Left lobe of liver (tissue), 2 donors: ENCODE data around the gene APOM. TPM values are rescaled to one million over a fixed set of nuclear protein-coding genes. Genes with fewer than 3 reads are reported as not detected.

Source experiments
- ATAC-seq: fragments of 200-7000 bp; cut with Tn5 transposase; one replicate; pipeline ENCODE4 v1.9.1; 2020; ENCODE audit warnings: mild to moderate bottlenecking, moderate library complexity
- DNase-seq: peaks from one replicate; pipeline ENCODE4 v3.0.0-alpha.2; 2020; ENCODE audit warnings: low spot score
- total RNA-seq: library from RNA; stranded (reverse); gene quantifications from one replicate; pipeline ENCODE4 v1.2.1, GENCODE V29; 2021
- donor health status: DM: no; HTN: no; CAD: no; lungs with moderate emphysema.
- donor health status: DM: no; HTN: yes; CAD: no.

Gene APOM
- total RNA-seq, 1 donor from 2014 or later = 97.1 TPM

GRCh38 chr6:31676322-31676903 is 20.7 kb downstream of the APOM start:
- no peak for DNase-seq
- no peak for ATAC-seq

GRCh38 chr6:31676904-31677303 is 21.2 kb downstream of the APOM start:
- no peak for ATAC-seq
- DNase-seq = no peak

- ATAC-seq (no peak), DNase-seq (no peak)
These were observed 22.3 kb downstream of the APOM start for GRCh38 chr6:31677955-31678354.

DNA sequence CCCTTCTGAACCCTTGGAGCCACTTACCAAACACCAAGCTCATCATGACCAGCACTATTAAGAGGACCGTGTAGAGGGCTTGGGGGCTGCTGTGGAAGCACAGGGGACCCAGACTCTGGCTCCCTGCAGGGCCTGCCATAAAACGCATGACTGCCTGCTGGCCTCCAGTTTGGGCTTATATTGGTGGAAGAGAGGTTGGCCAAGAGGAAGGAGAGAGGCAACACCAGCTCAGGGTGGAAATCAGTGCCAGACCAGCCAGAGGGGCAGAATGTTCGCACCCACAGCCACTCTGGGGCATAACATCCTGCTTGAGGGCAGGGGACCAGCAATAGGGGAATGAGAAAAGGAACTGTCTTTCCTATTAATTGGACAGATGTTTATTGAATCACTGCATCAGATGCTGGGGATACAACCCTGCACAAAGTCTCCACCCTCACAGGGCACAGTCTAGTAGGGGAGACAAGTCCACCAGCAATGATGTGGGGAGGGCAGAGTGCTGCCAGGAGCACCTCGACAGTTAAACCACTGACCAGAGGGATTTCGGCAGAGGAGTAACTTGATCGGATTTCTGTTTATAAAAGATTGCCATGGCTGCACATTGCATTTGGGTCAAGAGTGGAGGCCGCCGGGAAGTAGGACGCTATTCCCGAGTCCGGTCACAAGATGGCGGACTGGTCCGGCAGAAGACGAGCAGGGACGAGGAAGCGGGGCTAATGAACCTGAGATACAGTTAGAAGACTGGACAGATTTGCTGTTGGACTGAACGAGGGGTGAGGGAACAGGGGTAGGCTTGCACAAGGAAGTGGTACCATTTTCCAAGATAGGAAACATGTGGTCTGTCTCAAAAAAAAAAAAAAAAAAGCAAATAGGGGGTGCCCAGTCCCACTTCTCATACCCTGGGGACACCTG is 24.8 kb downstream of the APOM start, which contains the start of gene LY6G5C:
TSS of gene LY6G5C (minus strand) at position 842 of the 909 bp plus-strand sequence. CDS start at position 148, 694 bp downstream.
- ATAC-seq (peak; percentile 87), DNase-seq (peak; percentile 80)

GRCh38 chr6:31681135-31681671 is 25.5 kb downstream of the APOM start:
- ATAC-seq (peak; percentile 55), DNase-seq (no peak)

DNA sequence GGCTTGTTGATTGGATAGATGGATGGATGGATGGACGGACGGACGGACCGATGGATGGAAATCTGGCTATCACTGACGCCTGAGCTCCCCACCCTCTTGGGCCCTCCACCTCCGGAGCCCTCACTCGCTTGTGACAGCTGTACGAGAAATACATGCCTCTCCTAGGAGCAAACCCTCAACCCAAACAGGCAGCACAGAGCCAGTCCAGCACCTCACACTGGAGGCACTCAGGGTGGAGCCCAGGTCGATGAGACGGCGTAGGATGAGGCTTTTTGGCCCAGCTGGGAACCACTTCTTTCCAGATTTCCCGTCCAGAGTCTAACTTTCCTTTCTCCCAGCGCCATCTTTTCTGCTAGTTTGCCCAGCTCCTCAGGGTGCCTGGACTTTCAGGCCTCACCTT is 27.9 kb downstream of the APOM start:
- no peak for ATAC-seq
- DNase-seq = no peak

DNA sequence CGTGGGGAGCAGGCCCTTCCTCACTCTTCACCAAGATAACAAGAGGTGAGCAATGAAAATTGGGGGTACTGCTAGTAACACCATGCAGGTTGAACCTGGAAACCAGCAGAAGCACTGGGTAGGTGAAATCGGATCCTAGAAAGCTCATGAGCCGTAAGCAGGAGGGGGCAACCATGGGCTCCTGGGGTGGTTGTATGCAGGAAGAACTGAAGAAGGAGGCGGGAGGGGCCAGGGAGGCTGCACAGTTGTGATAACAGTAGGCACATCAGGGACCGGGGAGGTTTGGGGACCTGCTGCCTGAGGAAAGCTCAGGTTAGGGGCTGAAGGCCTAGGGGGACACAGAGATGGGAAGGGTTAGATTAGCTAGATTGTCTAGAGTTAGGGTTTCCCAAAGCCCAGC is 30.8 kb downstream of the APOM start:
- DNase-seq (no peak), ATAC-seq (no peak)

GRCh38 chr6:31687321-31687720 is 31.6 kb downstream of the APOM start:
- no peak for DNase-seq
- ATAC-seq = no peak

DNA sequence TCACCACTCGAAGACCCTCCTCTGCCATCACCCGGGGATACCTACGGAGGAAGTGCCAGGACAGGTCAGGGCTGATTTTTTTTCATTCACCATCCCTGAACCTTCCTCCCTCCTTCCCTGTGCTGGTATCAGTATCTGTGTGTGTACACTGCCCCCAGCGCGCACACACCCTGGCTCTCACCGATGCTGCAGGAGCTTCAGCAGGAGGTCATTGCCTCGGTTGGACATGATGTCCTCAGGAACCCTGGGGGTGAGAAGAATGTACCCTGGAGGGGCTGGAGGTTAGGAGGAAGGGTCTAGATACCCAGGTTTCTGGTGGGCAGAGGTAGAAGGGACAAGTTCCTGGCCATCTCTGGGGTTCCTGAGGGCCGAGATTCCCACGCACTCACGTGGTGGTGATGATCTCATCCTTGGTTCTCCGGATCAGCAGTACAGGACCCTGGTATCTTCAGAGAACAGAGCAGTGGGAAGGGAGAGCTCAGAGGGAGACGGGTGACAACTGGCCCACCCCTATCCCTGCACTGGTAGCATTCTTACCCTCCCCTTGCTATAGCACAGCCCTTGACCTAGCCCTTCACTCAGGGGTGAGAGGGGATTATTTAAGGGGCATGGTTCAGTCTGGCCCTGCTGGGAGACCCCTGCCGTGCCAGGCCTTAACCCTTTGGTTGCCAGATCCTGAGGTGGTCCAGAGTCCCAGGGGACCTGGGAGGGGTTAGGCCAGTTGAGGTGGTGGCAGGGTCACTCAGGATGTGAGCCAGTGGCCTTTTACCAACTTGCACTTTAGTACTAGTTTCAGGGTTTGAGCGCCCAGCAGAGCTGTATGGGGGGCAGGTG is 32.4 kb downstream of the APOM start:
- DNase-seq (no peak), ATAC-seq (no peak)

DNA sequence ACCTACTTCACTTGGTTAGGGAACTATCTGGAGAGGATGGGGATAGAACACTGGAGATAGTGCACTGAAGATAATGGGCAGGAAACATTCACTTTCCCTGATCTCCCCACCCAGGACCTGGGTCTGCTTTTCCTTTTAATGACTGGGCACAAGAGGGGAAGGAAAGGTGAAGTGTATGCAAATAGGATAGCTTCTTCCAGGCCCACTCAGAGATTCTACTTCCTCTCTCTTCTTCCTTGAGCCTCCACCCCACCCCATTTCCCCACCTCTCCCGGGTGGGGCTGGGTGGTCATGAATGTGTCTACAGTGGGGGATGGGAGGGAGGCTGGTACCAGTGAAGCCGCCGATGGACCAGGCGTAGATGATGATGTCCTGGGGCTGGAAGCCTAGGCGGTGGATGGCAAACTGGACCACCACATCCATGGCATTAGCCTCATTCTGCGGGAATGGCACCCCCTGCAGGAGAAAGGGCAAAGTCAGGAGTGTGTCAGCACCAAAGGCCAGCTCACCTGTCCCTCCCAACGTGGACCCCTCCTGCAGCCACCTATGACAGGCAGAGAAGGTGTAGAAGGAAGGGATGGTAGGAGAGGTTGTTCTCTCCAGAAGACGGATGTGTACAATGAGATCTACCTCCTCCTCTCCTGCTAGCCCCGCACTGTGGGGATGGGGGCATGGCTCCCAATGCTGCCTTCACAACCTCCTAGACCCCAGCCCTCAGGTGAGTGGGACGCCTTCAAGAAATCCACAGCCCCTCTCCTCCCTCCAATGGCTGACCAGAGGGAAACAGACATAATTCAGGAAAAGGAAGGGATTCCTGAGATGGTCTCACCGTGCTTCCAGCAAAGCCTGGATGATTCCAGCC is 33.8 kb downstream of the APOM start:
- ATAC-seq (peak; percentile 20), DNase-seq (no peak)

DNA sequence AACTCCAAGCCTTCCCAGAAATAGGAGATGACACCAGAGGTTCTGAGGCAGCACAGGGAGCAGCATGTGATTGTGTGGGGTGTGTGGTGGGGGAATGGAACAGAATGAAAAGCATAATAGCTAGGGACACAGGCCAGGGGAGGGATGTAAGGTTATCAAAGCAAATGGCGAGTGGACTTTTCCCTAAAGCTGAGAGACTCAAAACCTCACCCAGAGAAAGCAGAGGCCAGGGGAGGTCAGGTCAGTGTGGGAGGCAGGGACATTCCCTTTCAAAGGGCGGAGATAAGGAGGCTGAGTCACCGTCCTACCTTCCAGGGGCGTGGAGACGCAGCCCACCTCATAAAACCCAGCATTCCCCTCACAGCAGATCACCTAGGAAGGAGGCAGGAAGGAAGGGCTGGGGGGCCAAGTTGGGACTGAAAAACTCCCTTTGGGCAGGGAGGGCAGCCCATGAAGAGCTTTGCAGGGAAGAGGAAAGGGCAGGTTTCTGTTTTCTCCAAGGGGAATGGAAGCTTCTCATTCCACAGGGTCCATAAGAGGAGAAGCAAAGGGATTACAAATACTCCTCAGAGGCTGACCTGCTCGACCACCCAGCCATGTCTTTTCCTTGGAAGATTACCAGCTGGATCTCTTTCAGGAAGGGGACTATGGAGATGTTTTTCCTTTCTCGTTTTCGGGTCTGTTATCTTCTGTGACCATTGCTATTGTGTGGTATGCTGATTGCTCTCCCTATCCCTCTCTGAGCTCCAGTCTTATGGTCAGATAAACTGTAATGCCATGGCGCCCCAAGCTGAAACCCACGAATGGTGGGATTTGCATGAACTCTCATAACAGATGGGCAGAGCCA is 34.8 kb downstream of the APOM start:
- DNase-seq = no peak
- no peak for ATAC-seq

- no peak for DNase-seq
- no peak for ATAC-seq
These were observed 35.4 kb downstream of the APOM start for GRCh38 chr6:31691078-31691463.

- ATAC-seq = no peak
- DNase-seq = no peak
These were observed 35.9 kb downstream of the APOM start for GRCh38 chr6:31691564-31692108.

- ATAC-seq (no peak), DNase-seq (no peak)
These were observed 36.7 kb downstream of the APOM start for GRCh38 chr6:31692353-31692752.

DNA sequence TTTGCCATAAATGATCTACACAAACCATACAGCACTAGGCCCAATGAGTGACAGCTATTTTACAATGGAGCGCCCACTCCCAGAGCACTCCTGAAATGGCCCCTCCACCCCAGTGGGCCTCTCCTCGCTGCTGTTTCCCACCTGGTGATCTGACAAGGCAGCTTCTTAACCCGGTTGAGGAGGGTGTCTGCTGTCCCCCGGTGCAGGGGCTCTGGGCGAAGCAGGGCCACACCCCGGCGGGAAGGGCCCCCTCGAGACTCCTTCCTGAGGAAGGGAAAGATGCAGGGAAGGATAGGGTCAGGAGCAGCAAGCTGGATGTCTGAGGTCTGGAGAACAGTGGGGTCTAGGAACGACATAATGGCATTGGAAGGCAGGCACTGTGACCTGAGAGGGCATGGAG is 37.2 kb downstream of the APOM start:
- ATAC-seq (no peak), DNase-seq (no peak)

DNA sequence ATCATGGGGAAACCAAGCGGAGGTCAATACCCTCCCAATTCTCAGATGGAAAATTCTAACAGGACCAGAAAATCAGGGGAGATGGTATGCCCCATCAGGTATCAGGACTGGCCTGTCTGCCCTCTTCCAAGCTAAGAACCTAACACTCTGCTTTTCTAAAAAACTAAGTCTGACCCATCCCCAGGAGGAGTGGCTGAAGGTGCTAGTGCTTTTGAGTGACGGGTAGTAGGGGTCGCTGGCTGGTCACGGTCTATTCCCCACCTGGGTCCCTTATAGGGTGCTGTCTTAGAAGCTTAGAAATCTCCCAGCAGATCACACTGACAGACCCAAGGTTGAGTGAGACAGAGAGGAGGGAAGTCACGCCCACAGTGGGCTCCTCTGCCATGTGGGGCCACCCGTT is 37.8 kb downstream of the APOM start:
- DNase-seq = no peak
- no peak for ATAC-seq

DNA sequence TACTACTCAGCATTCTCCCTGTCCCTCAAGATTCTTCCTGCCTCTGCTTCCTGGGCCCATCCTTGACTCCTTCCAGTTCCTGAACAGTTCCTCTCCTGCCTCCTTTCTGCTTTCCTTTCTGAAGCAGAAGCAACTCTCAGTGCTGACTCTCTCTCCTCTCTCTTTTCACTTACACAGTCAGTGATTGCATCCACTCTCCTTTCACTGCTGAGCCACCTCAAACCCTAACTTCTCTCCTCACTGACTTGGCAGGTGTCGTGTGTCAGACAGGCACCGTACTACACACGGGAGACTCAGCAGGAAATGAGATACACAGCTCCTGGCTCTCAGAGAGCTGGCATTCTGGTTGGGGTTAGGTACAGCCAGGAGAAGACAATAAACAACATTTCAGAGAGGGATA is 41.9 kb downstream of the APOM start:
- DNase-seq (no peak), ATAC-seq (no peak)

DNA sequence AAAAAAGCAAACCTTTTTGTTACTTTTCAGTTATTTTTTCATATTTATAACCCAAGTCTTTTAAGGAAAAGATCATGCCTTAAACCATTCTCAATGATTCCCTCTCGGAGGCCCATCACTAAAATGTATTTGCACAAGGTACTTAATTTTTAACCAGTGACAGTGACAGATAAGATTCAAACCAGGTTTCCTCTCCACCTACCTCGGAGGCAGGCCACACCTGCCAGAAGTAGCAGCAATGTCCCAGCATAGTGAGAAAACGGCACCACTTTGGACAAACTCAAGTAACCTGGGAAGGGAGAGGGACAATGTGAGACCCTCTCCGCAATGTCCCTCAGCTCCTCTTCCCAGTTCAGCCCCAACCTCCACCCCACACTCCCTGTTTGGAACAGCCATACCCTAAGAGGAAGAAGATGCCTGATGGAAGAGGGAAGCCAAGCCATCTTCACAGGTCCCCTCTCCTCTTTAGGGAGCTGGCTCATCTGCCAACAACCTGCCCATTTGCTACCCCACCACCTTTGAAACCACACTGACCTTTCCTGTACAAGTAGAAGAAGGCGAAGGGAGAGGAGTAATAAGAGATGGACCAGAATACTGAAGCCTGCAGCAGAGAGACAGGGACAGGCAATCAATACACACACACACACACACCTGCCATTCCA is 45.2 kb downstream of the APOM start:
- DNase-seq = no peak
- ATAC-seq = no peak
